ENCODE results near the gene APEH.

Gene APEH

GRCh38 chr3:49716169-49716568, 42.0 kb downstream of the APEH start:
- DNase-seq, result no peak

- DNase-seq, result no peak
Observed at GRCh38 chr3:49716691-49717210, 42.6 kb downstream of the APEH start.

GRCh38 chr3:49717211-49717958, 43.2 kb downstream of the APEH start:
- no peak for DNase-seq

DNA sequence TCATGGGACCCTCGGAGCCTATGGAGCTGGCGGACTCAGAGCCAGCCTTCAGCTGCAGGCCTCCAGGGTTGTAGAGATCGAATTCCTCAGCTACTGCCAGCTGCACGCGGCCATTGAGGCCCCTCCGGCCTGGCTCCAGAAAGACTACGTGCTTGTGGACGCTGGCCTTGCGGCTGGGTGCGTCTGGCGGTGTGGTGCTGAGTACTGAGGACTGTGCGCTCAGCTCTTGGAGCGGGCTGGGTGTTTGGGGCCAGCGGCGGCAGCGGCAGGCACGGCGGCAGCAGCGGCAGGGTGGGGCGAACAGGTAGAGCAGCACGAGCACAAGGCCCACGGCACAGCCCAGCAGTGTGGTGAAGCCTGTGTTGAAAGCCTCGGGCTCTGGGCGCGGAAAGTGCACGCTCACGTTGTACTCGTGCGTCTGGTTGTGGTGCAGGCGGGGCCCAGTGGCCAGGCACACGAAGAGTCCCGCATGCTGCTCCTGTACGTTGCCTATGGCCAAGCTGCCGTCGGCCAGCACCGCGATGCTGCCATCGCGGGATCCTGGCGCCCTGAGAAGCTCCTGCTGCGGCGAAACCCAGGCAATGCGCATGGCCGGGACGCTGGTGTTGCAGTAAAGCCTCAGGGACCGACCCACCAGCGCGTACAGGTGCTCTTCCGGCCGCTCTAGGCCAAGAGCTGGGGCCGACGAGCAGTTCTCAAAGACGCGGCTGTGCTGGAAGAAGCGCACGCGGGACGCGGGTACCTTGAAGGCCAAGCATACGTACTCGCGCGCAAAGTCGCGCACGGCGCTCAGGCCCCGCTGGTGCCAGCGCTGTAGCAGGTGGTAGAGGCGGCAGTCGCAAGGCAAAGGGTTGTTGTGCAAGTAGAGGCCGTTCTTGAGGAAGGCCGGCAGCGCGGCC, 44.1 kb downstream of the APEH start:
- no peak for DNase-seq

DNA sequence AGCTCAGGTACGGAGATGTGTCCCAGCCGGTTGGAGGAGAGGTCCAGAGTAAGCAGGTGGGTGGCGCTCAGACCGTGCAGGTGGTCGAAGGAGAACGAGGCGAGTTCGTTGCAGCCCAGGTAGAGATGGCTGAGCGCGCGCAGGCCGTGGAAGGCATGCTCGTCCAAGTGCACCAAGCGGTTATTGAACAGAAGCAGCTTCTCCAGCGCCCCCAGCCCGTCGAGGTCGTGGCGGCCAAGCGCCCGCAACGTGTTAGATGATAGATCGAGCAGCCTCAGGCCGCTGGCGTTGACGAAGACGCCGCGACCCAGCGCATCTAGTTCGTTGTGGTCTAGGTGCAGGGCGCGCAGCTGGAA, 44.7 kb downstream of the APEH start:
- DNase-seq, result no peak

DNA sequence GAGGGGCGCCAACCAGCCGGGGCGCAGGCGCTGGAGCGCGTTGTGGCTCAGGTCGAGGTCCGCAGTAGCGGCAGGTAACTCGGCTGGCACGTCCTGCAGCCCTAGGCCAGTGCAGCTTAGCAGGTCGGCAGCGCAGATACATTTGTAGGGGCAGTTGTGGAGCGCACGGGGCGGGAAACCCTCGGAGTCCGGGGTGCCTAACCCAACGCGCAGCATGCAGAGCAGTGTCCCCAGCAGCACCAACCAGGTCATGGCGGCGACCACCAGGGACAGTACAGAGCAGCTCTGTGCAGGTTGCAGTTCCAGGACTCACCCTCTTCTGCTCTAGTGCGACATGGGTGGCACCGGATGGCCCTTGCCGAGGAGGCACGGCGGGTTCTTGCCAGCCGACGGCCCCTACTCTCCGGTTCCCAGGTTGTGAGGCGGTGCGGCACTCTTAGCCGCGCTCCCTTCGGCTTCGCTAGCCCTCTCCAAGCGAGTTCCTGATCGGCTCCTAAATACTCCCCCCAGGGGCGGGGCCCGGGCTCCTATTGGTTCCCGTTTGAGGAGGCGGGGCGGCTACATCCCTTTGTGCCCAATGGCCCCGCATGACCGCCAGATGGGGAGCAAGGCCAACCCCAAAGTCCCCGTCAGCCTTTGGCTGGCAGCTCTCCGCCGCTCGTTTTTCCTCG, 45.2 kb downstream of the APEH start, which contains the start of gene AMIGO3:
Gene AMIGO3, minus strand, starts transcription at position 471 of the 671 bp plus-strand sequence. Its CDS starts 219 bp downstream, at position 252.
- DNase-seq, result peak; percentile 75

DNA sequence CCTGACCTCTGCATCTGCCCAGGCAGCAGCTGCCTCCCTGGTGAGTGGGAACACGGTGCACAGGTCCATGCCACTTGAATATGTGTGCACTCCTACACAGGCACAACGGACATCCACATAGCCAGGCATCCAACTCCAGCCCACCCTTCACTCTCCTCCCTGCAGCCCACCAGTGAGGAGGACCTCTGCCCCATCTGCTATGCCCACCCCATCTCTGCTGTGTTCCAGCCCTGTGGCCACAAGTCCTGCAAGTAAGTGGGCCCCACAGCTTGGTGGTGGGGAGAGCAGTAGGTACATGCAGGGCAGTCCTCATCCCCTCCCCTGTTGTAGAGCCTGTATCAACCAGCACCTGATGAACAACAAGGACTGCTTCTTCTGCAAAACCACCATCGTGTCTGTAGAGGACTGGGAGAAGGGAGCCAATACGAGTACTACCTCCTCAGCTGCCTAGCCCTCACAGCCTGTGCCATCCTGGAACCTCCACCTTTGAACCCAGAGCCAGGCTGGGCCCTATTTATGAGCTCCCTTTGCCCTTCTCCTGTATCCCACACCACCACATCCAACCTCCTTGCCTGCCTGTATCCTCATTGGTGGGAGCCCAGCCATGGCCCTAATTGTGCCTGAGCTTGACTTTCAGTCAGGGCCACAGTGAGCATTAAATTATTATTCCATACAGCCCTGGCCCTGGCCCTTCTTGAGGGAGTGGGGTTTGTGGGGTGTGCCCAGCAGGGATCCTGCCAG, 46.9 kb downstream of the APEH start:
- DNase-seq, result no peak

- no peak for DNase-seq
Observed at GRCh38 chr3:49721596-49721895, 47.4 kb downstream of the APEH start.

DNA sequence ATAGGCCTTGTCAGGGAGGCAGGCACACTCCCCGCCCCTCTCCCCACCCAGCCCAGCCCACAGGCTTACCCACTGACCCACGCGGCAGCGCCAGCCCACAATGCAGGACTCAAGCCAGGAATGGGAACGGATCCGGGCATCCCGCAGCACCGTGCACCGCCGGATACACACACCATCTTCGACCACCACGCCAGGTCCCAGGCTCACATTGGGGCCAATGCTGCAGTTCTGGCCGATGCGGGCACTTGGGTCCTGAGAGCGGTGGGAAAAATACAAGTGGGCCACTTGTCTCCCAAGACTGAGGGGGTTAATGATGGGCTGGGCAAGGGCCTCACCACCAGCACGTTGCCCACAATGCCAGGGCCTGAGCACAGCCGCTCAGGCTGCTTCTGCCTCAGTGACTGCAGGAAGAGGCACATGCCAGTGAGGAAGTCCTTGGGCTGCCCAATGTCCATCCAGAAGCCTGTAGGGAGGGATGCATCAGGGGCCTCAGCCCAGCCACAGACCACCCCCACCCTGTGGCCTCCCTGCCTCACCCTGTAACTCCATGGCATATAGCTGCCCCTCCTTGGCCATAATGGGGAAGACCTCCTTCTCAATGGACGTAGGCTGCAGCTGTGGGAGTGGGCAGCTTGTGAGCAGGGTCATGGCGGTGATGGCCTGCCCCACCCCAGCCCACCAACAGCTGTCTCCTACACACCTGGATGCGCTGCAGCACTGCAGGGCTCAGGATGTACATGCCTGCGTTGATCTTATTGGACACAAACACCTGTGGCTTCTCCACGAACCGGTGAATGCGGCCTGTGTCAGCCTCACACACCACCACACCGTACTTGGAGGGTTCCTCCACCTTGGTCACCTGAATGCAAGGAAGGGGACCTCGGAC, 48.0 kb downstream of the APEH start:
- no peak for DNase-seq

GRCh38 chr3:49722896-49723295, 48.7 kb downstream of the APEH start:
- DNase-seq, result no peak

GRCh38 chr3:49723296-49723627, 49.1 kb downstream of the APEH start:
- DNase-seq, result peak; percentile 2

DNA sequence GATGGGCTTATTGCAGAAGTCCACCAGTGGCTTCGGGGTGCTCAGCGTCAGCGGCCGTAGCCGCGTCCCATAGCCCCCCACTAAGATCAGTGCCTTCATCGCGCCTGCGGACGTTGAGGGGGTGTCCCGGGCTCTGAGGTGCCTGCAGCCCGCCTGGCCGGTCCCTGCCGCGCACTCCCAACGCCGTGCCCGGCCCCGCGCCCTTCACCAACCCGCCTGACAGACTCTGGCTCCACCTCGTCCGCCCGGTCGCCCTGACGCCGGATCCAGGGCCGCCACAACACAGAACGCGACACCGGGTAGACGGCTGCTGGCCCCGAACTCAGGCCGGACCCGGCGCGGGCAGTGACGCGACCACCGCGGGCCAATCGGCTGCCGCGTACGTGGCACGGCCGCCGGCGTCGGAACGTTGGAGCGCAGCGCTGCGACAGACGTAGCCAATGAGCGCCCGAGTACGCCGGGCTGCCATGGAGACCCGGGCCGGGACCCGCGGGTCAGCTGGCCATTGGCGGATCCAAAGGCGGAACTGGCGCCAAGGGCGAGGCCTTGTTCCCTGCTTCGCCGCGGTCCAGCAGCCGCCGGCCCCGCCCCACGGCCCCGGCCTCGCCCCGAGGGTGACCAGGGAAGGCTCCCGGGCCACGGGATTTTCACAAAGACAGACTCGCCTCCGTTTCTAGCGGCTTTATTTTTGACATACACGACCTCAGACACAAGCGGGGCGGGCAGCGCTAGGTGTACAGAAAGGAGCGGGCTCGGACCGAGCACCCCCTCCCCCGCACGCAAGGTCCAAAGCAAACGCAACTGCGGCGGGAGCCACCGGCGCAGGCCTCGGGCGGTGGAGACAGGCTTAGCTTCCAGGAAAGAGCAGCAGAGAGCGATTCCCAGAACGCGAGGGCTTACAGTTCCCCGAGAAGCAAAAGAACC, 49.7 kb downstream of the APEH start, which contains the start of gene GMPPB:
Gene GMPPB, minus strand, starts transcription at position 324 of the 924 bp plus-strand sequence. Its CDS starts 225 bp downstream, at position 99.
- peak; percentile 86 for DNase-seq

DNA sequence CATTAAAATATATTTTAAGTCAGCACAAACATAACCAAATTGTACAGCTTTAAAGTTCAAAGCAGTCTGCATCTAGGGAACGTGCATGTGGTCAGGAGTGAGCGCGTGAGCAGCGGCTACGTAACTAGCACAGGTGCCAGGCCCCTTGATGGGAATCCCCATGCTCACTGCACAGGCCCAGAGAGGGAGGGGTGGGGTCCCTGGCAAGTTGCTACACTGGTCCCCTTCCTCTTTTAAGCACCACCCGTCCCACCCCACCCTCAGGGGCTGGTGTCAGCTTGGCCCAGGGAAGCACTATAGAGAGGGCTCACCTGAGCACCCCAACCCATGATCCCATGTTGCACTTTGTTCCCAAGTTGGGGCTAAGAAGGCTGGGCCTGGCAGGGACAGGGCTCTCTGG, 50.4 kb downstream of the APEH start:
- DNase-seq, result no peak

- DNase-seq, result no peak
Observed at GRCh38 chr3:49725906-49726681, 51.9 kb downstream of the APEH start.

GRCh38 chr3:49727154-49727923, 53.2 kb downstream of the APEH start:
- DNase-seq, result no peak

GRCh38 chr3:49727924-49728361, 53.8 kb downstream of the APEH start:
- DNase-seq, result no peak

DNA sequence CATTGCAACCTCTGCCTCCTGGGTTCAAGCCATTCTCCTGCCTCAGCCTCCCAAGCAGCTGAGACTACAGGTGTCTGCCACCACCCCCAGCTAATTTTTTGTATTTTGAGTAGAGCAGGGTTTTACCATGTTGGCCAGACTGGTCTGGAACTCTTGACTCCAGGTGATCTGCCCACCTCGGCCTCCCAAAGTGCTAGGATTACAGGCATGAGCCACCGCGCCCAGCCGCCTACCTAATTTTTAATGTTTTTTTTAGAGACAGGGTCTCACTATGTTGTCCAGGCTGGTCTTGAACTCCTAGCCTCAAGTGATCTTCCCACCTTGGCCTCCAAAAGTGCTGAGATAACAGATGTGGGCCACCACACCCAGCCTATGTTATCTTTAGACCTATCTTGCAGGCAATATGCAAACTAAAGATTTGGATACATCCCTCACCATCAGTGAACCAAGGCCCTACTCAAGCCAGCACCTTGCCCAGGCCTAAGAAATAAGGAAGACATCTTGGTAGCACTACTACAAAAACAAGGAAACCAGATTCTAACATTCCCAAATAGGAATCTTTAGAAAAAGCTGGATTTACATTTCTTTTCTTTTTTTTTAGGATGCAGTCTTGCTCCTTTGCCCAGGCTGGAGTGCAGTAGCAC, 55.9 kb downstream of the APEH start:
- DNase-seq, result no peak

GRCh38 chr3:49732597-49732996, 58.4 kb downstream of the APEH start:
- DNase-seq, result no peak
